CD14-positive monocyte (primary cell): Measurements from ENCODE around the gene BMP2. TPM values are rescaled to one million over a fixed set of nuclear protein-coding genes. Genes with fewer than 3 reads are reported as not detected.

Source experiments
- DNase-seq, 3 donors: peaks; one replicate each; pipeline ENCODE4 v3.0.0-alpha.2; 2011 to 2022
- H2AFZ ChIP-seq: 2 replicates; pipeline ENCODE4 v1.6.0; 2012; ENCODE audit warnings: mild to moderate bottlenecking, low read depth, low read length, inconsistent platforms; ENCODE audit not compliant: insufficient read depth, poor library complexity, severe bottlenecking
- H3K27ac ChIP-seq, 2 donors: 1 replicate in 1 of 2; 2 replicates in 1 of 2; pipeline ENCODE4 v1.5.1; 2012 to 2013; ENCODE audit warnings: low read length in 2 of 2, control low read depth in 1 of 2, inconsistent platforms in 1 of 2, low read depth in 1 of 2, mild to moderate bottlenecking in 1 of 2
- H3K27me3 ChIP-seq, 2 donors: one replicate each; pipeline versions ENCODE4 v1.6.0 to v1.6.1; 2011 to 2013; ENCODE audit warnings: low read length in 2 of 2; ENCODE audit not compliant: control insufficient read depth in 2 of 2, insufficient read depth in 2 of 2
- H3K36me3 ChIP-seq, 2 donors: replicated peaks in 1 of 2; 1 replicate in 1 of 2; 2 replicates in 1 of 2; pipeline versions ENCODE4 v1.5.1 to v1.6.1; 2012 to 2013; ENCODE audit warnings: low read length in 2 of 2, control low read depth in 1 of 2, inconsistent platforms in 1 of 2, mild to moderate bottlenecking in 1 of 2; ENCODE audit not compliant: insufficient read depth in 2 of 2, control insufficient read depth in 1 of 2
- H3K4me1 ChIP-seq, 2 donors: 1 replicate in 1 of 2; 2 replicates in 1 of 2; pipeline versions ENCODE4 v1.5.1 to v1.6.1; 2012 to 2013; ENCODE audit warnings: low read length in 2 of 2, control low read depth in 1 of 2, inconsistent platforms in 1 of 2, mild to moderate bottlenecking in 1 of 2, moderate library complexity in 1 of 2; ENCODE audit not compliant: insufficient read depth in 2 of 2, control insufficient read depth in 1 of 2
- H3K4me2 ChIP-seq: replicated peaks from 2 replicates; pipeline ENCODE3; 2012; ENCODE audit warnings: low read length, moderate library complexity, mild to moderate bottlenecking; ENCODE audit not compliant: poor library complexity, severe bottlenecking; ENCODE audit errors: extremely low read depth
- H3K4me3 ChIP-seq, 3 experiments: fragments of 200-600 bp in 1 of 3; sonication (generic) in 1 of 3; replicated peaks in 1 of 3; 1 replicate in 2 of 3; 2 replicates in 1 of 3; pipeline ENCODE4 v1.5.1; 2011 to 2013; ENCODE audit warnings: low read length in 3 of 3, mild to moderate bottlenecking in 3 of 3, control low read depth in 2 of 3, low read depth in 2 of 3, inconsistent platforms in 1 of 3, moderate library complexity in 1 of 3
- H3K79me2 ChIP-seq: 2 replicates; pipeline ENCODE4 v1.6.0; 2012; ENCODE audit warnings: mild to moderate bottlenecking, control low read depth, inconsistent platforms, low read length, moderate library complexity; ENCODE audit not compliant: insufficient read depth
- H3K9ac ChIP-seq: 2 replicates; pipeline ENCODE4 v1.6.0; 2017; ENCODE audit warnings: low read length, mild to moderate bottlenecking; ENCODE audit not compliant: insufficient read depth, poor library complexity, severe bottlenecking
- H3K9me3 ChIP-seq, 2 donors: replicated peaks in 1 of 2; 1 replicate in 1 of 2; 2 replicates in 1 of 2; pipeline versions ENCODE4 v1.5.1 to v1.6.1; 2012 to 2013; ENCODE audit warnings: low read length in 2 of 2, control low read depth in 1 of 2; ENCODE audit not compliant: control insufficient read depth in 1 of 2, insufficient read depth in 1 of 2
- H4K20me1 ChIP-seq: 2 replicates; pipeline ENCODE4 v1.6.0; 2012; ENCODE audit warnings: mild to moderate bottlenecking, low read length, control low read depth, moderate library complexity; ENCODE audit not compliant: insufficient read depth
- H3K27ac Mint-ChIP-seq, 7 donors: one replicate each; pipeline ENCODE4 v1.8.0; 2020; ENCODE audit warnings: mild to moderate bottlenecking in 7 of 7, mixed read lengths in 7 of 7, moderate library complexity in 6 of 7, inconsistent platforms in 2 of 7
- H3K27me3 Mint-ChIP-seq, 3 donors: one replicate each; pipeline ENCODE4 v1.8.0; 2021 to 2022; ENCODE audit warnings: low read depth in 3 of 3, mild to moderate bottlenecking in 3 of 3, mixed read lengths in 3 of 3, moderate library complexity in 3 of 3, inconsistent platforms in 1 of 3
- H3K36me3 Mint-ChIP-seq, 2 donors: one replicate each; pipeline ENCODE4 v1.8.0; 2020; ENCODE audit warnings: mixed read lengths in 2 of 2, inconsistent platforms in 1 of 2, mild to moderate bottlenecking in 1 of 2
- H3K4me1 Mint-ChIP-seq: one replicate; pipeline ENCODE4 v1.8.0; 2020; ENCODE audit warnings: mild to moderate bottlenecking, mixed read lengths
- H3K4me3 Mint-ChIP-seq, 2 donors: one replicate each; pipeline ENCODE4 v1.8.0; 2020; ENCODE audit warnings: mild to moderate bottlenecking in 2 of 2, mixed read lengths in 2 of 2, moderate library complexity in 1 of 2
- H3K9me3 Mint-ChIP-seq, 7 donors: one replicate each; pipeline ENCODE4 v1.8.0; 2020 to 2022; ENCODE audit warnings: mixed read lengths in 7 of 7, mild to moderate bottlenecking in 6 of 7, moderate library complexity in 6 of 7, inconsistent platforms in 2 of 7
- WGBS: methylation state at CpG from one replicate; pipeline ENCODE4 v1.1.5; 2013; ENCODE audit warnings: missing lambda C conversion rate; ENCODE audit not compliant: insufficient coverage; 5-methylcytosine and 5-hydroxymethylcytosine counted together
- intact Hi-C, 2 donors: fragments of 100-400 bp; cut with micrococcal nuclease; formaldehyde crosslinking; loops; one replicate each; pipeline versions ENCODE4 v1.15.0 to v1.15.1; 2023
- polyA plus RNA-seq, 3 donors: library from polyadenylated mRNA; depleted of rRNA in 1 of 3; unstranded in 2 of 3; stranded (reverse) in 1 of 3; fragments of 300-500 nt in 2 of 3; fragments of >200 nt in 1 of 3; fragmentation: Illumina TruSeq in 2 of 3; gene quantifications; 1 replicate in 2 of 3; 2 replicates in 1 of 3; pipeline ENCODE4 v1.2.3, GENCODE V29; 2012 to 2021
- TF ChIP-seq, protein P1 (sequence below): fragments of 200-600 bp; IDR thresholded peaks from one replicate; pipeline ENCODE4 v1.8.0; 2022; ENCODE audit warnings: antibody characterized with exemption, mild to moderate bottlenecking

Gene BMP2
- polyA plus RNA-seq, 3 donors = 0.07 TPM; not detected in 2

GRCh38 chr20:6764619-6765018, 2.9 kb upstream of the BMP2 start:
- Histone ChIP-seq H3K9me3 (peaks cover 0 to 11% of the 10 kb centered on the region in 2 donors), H3K4me2 (no peak overlapping the region), H3K4me3 (no peak overlapping the region), H3K27ac (no peak overlapping the region), H3K36me3 (no peaks in the 10 kb centered on the region), H3K27me3 (peaks cover 38 to 53% of the 10 kb centered on the region in 2 donors), H4K20me1 (no peaks in the 10 kb centered on the region), H2AFZ (no peak overlapping the region), H3K4me1 (peaks cover 6 to 16% of the 10 kb centered on the region in 2 donors), H3K9ac (no peak overlapping the region), H3K79me2 (no peaks in the 10 kb centered on the region)
- Mint-ChIP-seq H3K27me3 (peaks cover 35 to 61% (median 37%) of the 10 kb centered on the region in 3 donors), H3K27ac (no peak overlapping the region), H3K4me1 (peaks cover 11% of the 10 kb centered on the region), H3K36me3 (peaks cover 4 to 5% of the 10 kb centered on the region in 2 donors), H3K4me3 (no peak overlapping the region), H3K9me3 (peaks cover 0 to 9% (median 1%) of the 10 kb centered on the region in 7 donors)
- DNase-seq = no peak
- WGBS = 100% methylated on average over 2 of the region's 2 CpGs
- TF ChIP-seq, protein P1, sequence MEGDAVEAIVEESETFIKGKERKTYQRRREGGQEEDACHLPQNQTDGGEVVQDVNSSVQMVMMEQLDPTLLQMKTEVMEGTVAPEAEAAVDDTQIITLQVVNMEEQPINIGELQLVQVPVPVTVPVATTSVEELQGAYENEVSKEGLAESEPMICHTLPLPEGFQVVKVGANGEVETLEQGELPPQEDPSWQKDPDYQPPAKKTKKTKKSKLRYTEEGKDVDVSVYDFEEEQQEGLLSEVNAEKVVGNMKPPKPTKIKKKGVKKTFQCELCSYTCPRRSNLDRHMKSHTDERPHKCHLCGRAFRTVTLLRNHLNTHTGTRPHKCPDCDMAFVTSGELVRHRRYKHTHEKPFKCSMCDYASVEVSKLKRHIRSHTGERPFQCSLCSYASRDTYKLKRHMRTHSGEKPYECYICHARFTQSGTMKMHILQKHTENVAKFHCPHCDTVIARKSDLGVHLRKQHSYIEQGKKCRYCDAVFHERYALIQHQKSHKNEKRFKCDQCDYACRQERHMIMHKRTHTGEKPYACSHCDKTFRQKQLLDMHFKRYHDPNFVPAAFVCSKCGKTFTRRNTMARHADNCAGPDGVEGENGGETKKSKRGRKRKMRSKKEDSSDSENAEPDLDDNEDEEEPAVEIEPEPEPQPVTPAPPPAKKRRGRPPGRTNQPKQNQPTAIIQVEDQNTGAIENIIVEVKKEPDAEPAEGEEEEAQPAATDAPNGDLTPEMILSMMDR = no peak
- intact Hi-C loops = loop anchor here in 1 of 2 donors (5.0 to 10.0 kb wide), 2 partner anchors 328 to 520 kb away; no protein-coding TSS in a partner anchor

GRCh38 chr20:6765469-6766058, 1.9 kb upstream of the BMP2 start:
- no CpG with 5 or more reads among the region's 6 CpGs for WGBS
- Histone ChIP-seq H4K20me1 (no peaks in the 10 kb centered on the region), H3K36me3 (no peaks in the 10 kb centered on the region), H3K79me2 (no peaks in the 10 kb centered on the region), H3K27me3 (peaks cover 47 to 61% of the 10 kb centered on the region in 2 donors), H3K4me2 (no peak overlapping the region), H3K4me3 (no peak overlapping the region), H3K9ac (no peak overlapping the region), H3K9me3 (peaks cover 4 to 20% of the 10 kb centered on the region in 2 donors), H2AFZ (no peak overlapping the region), H3K4me1 (peaks cover 10 to 16% of the 10 kb centered on the region in 2 donors), H3K27ac (no peak overlapping the region)
- peaks cover 4 to 7% of the 10 kb centered on the region in 2 donors for H3K36me3 Mint-ChIP-seq
- peaks cover 39 to 68% (median 46%) of the 10 kb centered on the region in 3 donors for H3K27me3 Mint-ChIP-seq
- no peak overlapping the region for H3K27ac Mint-ChIP-seq
- intact Hi-C loops = loop anchor here in 1 of 2 donors (5.0 to 10.0 kb wide), 2 partner anchors 327 to 519 kb away; no protein-coding TSS in a partner anchor
- peak; percentile 9 to 39 (median 23) for DNase-seq
- TF ChIP-seq, protein P1 = peak; percentile 77
- peaks cover 0 to 11% (median 2%) of the 10 kb centered on the region in 7 donors for H3K9me3 Mint-ChIP-seq
- peak overlapping the region in 1 of 2 donors; percentile 79 for H3K4me3 Mint-ChIP-seq
- peaks cover 15% of the 10 kb centered on the region for H3K4me1 Mint-ChIP-seq
